ENCODE measurements around the gene CD1D.
A peak's percentile ranks its signal among the peaks of the same experiment; 100 is the strongest.
"Not testable (repeated sequence)": the region's sequence is repeated elsewhere in the genome, so short reads cannot be mapped to it uniquely, and the experiment has no call there.

The CD1D gene

GRCh38 chr1:158191299-158191698, 10.6 kb downstream of the CD1D start:
- DNase-seq (ENCODE audit: low spot score in 2 of 2) = no peak
- ATAC-seq = no peak
- H3K4me3 Mint-ChIP-seq = no peak overlapping the region
- no peaks in the 10 kb centered on the region for H3K36me3 Mint-ChIP-seq
- no peaks in the 10 kb centered on the region for H3K4me1 Mint-ChIP-seq
- H3K9me3 Mint-ChIP-seq = no peaks in the 10 kb centered on the region
- no peak overlapping the region for H3K27ac Mint-ChIP-seq

GRCh38 chr1:158196461-158196860, 15.8 kb downstream of the CD1D start:
- no peaks in the 10 kb centered on the region for H3K9me3 Mint-ChIP-seq
- H3K4me3 Mint-ChIP-seq = no peak overlapping the region
- no peaks in the 10 kb centered on the region for H3K36me3 Mint-ChIP-seq
- H3K4me1 Mint-ChIP-seq = no peaks in the 10 kb centered on the region
- DNase-seq (ENCODE audit: low spot score in 2 of 2) (no peak), ATAC-seq (no peak)
- no peak overlapping the region for H3K27ac Mint-ChIP-seq

GRCh38 chr1:158199849-158200248, 19.2 kb downstream of the CD1D start:
- no peak for DNase-seq (ENCODE audit: low spot score in 2 of 2)
- H3K27ac Mint-ChIP-seq = no peak overlapping the region
- no peaks in the 10 kb centered on the region for H3K9me3 Mint-ChIP-seq
- no peak for ATAC-seq
- no peak overlapping the region for H3K4me3 Mint-ChIP-seq
- no peaks in the 10 kb centered on the region for H3K36me3 Mint-ChIP-seq
- H3K4me1 Mint-ChIP-seq = peaks cover 8% of the 10 kb centered on the region

- Mint-ChIP-seq H3K27ac (no peak overlapping the region), H3K36me3 (no peaks in the 10 kb centered on the region), H3K4me3 (no peak overlapping the region), H3K4me1 (peaks cover 15% of the 10 kb centered on the region), H3K9me3 (no peaks in the 10 kb centered on the region)
- ATAC-seq (no peak), DNase-seq (ENCODE audit: low spot score in 2 of 2) (no peak)
These were observed 19.8 kb downstream of the CD1D start for GRCh38 chr1:158200527-158200926.

- H3K4me3 Mint-ChIP-seq = no peak overlapping the region
- no peak for DNase-seq (ENCODE audit: low spot score in 2 of 2)
- no peaks in the 10 kb centered on the region for H3K9me3 Mint-ChIP-seq
- peaks cover 15% of the 10 kb centered on the region for H3K4me1 Mint-ChIP-seq
- no peaks in the 10 kb centered on the region for H3K36me3 Mint-ChIP-seq
- peak; percentile 81 for ATAC-seq
- no peak overlapping the region for H3K27ac Mint-ChIP-seq
These were observed 23.2 kb downstream of the CD1D start for GRCh38 chr1:158203693-158204457.

- peaks cover 15% of the 10 kb centered on the region for H3K4me1 Mint-ChIP-seq
- no peak overlapping the region for H3K27ac Mint-ChIP-seq
- DNase-seq (ENCODE audit: low spot score in 2 of 2) (no peak), ATAC-seq (no peak)
- H3K36me3 Mint-ChIP-seq = no peaks in the 10 kb centered on the region
- H3K9me3 Mint-ChIP-seq = no peaks in the 10 kb centered on the region
- no peak overlapping the region for H3K4me3 Mint-ChIP-seq
These were observed 23.7 kb downstream of the CD1D start for GRCh38 chr1:158204458-158204827.

GRCh38 chr1:158208586-158209116, 28.0 kb downstream of the CD1D start:
- DNase-seq (ENCODE audit: low spot score in 2 of 2) (no peak), ATAC-seq (no peak)
- Mint-ChIP-seq H3K9me3 (no peaks in the 10 kb centered on the region), H3K27ac (no peak overlapping the region), H3K36me3 (no peaks in the 10 kb centered on the region), H3K4me3 (no peak overlapping the region), H3K4me1 (peaks cover 15% of the 10 kb centered on the region)

GRCh38 chr1:158212320-158212719, 31.6 kb downstream of the CD1D start:
- no peaks in the 10 kb centered on the region for H3K9me3 Mint-ChIP-seq
- no peaks in the 10 kb centered on the region for H3K4me1 Mint-ChIP-seq
- H3K36me3 Mint-ChIP-seq = no peaks in the 10 kb centered on the region
- no peak overlapping the region for H3K4me3 Mint-ChIP-seq
- H3K27ac Mint-ChIP-seq = no peak overlapping the region
- ATAC-seq = no peak
- no peak for DNase-seq (ENCODE audit: low spot score in 2 of 2)

GRCh38 chr1:158223445-158223844, 42.8 kb downstream of the CD1D start:
- H3K4me3 Mint-ChIP-seq; ATAC-seq; DNase-seq (ENCODE audit: low spot score in 2 of 2); H3K36me3 Mint-ChIP-seq; H3K4me1 Mint-ChIP-seq; H3K27ac Mint-ChIP-seq; H3K9me3 Mint-ChIP-seq: not testable (repeated sequence)

GRCh38 chr1:158227904-158228623, 47.4 kb downstream of the CD1D start:
- Mint-ChIP-seq H3K36me3 (no peaks in the 10 kb centered on the region), H3K9me3 (peaks cover 2% of the 10 kb centered on the region), H3K4me3 (no peak overlapping the region), H3K27ac (no peak overlapping the region), H3K4me1 (no peaks in the 10 kb centered on the region)
- DNase-seq (ENCODE audit: low spot score in 2 of 2) (no peak), ATAC-seq (no peak)
